ENCODE data around the gene UGT1A8. TPM values are rescaled to one million over a fixed set of nuclear protein-coding genes. Genes with fewer than 3 reads are reported as not detected.

Gene UGT1A8
- total RNA-seq, 2 experiments from 2014 or later: not detected

DNA sequence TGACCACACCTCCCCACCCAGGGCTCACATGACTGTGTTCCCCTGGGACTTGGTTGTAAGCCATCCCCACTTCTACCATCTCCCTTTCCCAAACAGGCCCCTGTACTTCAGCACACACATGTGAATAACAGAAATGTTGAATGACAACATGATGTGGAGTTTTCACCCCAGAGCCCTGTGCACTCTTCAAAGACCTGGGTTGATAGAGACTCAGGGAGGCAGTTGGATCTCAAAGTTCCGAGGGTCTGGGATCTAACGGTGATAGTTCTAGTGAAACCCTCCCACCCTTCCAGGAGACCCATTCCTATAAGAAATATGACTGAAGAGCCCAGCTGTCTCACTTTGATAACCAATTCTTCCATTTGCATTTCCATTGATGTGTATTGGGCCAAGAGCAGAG, 160.6 kb downstream of the UGT1A8 start, which contains the start of gene MROH2A:
MROH2A (plus strand) TSS at position 301 of the 400 bp plus-strand sequence. CDS start 1,029 bp downstream, outside the sequence.
- Mint-ChIP-seq H3K36me3 (ENCODE audit: low read depth) (no peaks in the 10 kb centered on the region), H3K9me3 (peaks cover 15% of the 10 kb centered on the region), H3K27me3 (peaks cover 49% of the 10 kb centered on the region), H3K27ac (no peak within 1 kb of the TSS), H3K4me1 (ENCODE audit: low read depth) (no peaks in the 10 kb centered on the region), H3K4me3 (no peak within 1 kb of the TSS)
- intact Hi-C loops (cut with DNase I, micrococcal nuclease): no loop called here
- ChIA-PET POLR2A (no interaction called here), CTCF (no interaction called here)
- H3K27ac ChIP-seq (ENCODE audit: low read depth in 1 of 2, low read length in 2 of 2): no peak within 1 kb of the TSS
- H3K36me3 ChIP-seq (ENCODE audit: insufficient read depth, low read length): no peaks in the 10 kb centered on the region
- no peaks in the 10 kb centered on the region for H3K4me1 ChIP-seq (ENCODE audit: insufficient read depth, low read length)
- DNase-seq (no peak), ATAC-seq (ENCODE audit: poor library complexity) (no peak)
- H3K9me3 ChIP-seq (ENCODE audit: control insufficient read depth in 1 of 2, insufficient read depth in 1 of 2, low read length in 2 of 2): peaks cover 0 to 15% of the 10 kb centered on the region in 2 experiments
- H3K4me3 ChIP-seq (ENCODE audit: low read length): no peak within 1 kb of the TSS
- peaks cover 0 to 3% of the 10 kb centered on the region in 2 experiments for H3K27me3 ChIP-seq (ENCODE audit: control insufficient read depth in 1 of 2, insufficient read depth in 2 of 2, low read length in 2 of 2)
- TF ChIP-seq, protein P1, sequence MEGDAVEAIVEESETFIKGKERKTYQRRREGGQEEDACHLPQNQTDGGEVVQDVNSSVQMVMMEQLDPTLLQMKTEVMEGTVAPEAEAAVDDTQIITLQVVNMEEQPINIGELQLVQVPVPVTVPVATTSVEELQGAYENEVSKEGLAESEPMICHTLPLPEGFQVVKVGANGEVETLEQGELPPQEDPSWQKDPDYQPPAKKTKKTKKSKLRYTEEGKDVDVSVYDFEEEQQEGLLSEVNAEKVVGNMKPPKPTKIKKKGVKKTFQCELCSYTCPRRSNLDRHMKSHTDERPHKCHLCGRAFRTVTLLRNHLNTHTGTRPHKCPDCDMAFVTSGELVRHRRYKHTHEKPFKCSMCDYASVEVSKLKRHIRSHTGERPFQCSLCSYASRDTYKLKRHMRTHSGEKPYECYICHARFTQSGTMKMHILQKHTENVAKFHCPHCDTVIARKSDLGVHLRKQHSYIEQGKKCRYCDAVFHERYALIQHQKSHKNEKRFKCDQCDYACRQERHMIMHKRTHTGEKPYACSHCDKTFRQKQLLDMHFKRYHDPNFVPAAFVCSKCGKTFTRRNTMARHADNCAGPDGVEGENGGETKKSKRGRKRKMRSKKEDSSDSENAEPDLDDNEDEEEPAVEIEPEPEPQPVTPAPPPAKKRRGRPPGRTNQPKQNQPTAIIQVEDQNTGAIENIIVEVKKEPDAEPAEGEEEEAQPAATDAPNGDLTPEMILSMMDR (IDR thresholded peaks at IDR 0.05): no peak

- H3K4me3 Mint-ChIP-seq: no peak overlapping the region
- no peaks in the 10 kb centered on the region for H3K4me1 ChIP-seq (ENCODE audit: insufficient read depth, low read length)
- no peaks in the 10 kb centered on the region for H3K36me3 Mint-ChIP-seq (ENCODE audit: low read depth)
- H3K9me3 ChIP-seq (ENCODE audit: control insufficient read depth in 1 of 2, insufficient read depth in 1 of 2, low read length in 2 of 2): peaks cover 0 to 15% of the 10 kb centered on the region in 2 experiments
- DNase-seq: no peak
- POLR2A ChIA-PET: no interaction called here
- CTCF ChIA-PET: no interaction called here
- no peaks in the 10 kb centered on the region for H3K36me3 ChIP-seq (ENCODE audit: insufficient read depth, low read length)
- ATAC-seq (ENCODE audit: poor library complexity): no peak
- peaks cover 46% of the 10 kb centered on the region for H3K27me3 Mint-ChIP-seq
- peaks cover 0 to 3% of the 10 kb centered on the region in 2 experiments for H3K27me3 ChIP-seq (ENCODE audit: control insufficient read depth in 1 of 2, insufficient read depth in 2 of 2, low read length in 2 of 2)
- intact Hi-C loops (cut with DNase I, micrococcal nuclease): no loop called here
- peaks cover 15% of the 10 kb centered on the region for H3K9me3 Mint-ChIP-seq
- no peak overlapping the region for H3K27ac ChIP-seq (ENCODE audit: low read depth in 1 of 2, low read length in 2 of 2)
- TF ChIP-seq, protein P1 (IDR thresholded peaks at IDR 0.05): no peak
- no peak overlapping the region for H3K27ac Mint-ChIP-seq
- H3K4me1 Mint-ChIP-seq (ENCODE audit: low read depth): no peaks in the 10 kb centered on the region
- no peak overlapping the region for H3K4me3 ChIP-seq (ENCODE audit: low read length)
Observed at GRCh38 chr2:233779722-233780121, 162.3 kb downstream of the UGT1A8 start.

DNA sequence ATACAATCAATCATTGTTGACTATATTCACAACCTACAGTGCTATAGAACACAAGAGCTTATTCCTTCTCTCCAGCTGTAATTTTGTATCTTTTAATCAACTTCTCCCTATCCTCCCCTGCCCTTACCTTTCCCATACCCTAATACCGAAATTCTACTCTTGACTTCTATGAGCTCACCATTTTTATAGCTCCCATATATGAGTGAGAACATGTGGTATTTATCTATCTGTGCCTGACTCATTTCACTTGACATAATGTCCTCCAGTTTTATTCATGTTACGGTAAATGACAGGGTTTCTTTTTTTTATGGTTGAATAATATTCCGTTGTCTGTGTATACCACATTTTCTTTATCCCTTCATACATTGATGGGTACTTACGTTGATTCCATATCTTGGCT, 163.3 kb downstream of the UGT1A8 start:
- POLR2A ChIA-PET: no interaction called here
- Mint-ChIP-seq H3K27ac (no peak overlapping the region), H3K4me1 (ENCODE audit: low read depth) (no peaks in the 10 kb centered on the region), H3K36me3 (ENCODE audit: low read depth) (no peaks in the 10 kb centered on the region), H3K4me3 (no peak overlapping the region), H3K27me3 (peaks cover 45% of the 10 kb centered on the region), H3K9me3 (peaks cover 11% of the 10 kb centered on the region)
- Histone ChIP-seq H3K4me1 (ENCODE audit: insufficient read depth, low read length) (no peaks in the 10 kb centered on the region), H3K27me3 (ENCODE audit: control insufficient read depth in 1 of 2, insufficient read depth in 2 of 2, low read length in 2 of 2) (peaks cover 0 to 8% of the 10 kb centered on the region in 2 experiments), H3K27ac (ENCODE audit: low read depth in 1 of 2, low read length in 2 of 2) (no peak overlapping the region), H3K4me3 (ENCODE audit: low read length) (no peak overlapping the region), H3K9me3 (ENCODE audit: control insufficient read depth in 1 of 2, insufficient read depth in 1 of 2, low read length in 2 of 2) (peaks cover 0 to 7% of the 10 kb centered on the region in 2 experiments), H3K36me3 (ENCODE audit: insufficient read depth, low read length) (no peaks in the 10 kb centered on the region)
- CTCF ChIA-PET: no interaction called here
- DNase-seq (no peak), ATAC-seq (ENCODE audit: poor library complexity) (no peak)
- intact Hi-C loops (cut with DNase I, micrococcal nuclease): no loop called here
- TF ChIP-seq, protein P1 (IDR thresholded peaks at IDR 0.05): no peak
